Activated CD4-positive, CD25-positive, alpha-beta regulatory T cell (primary cell): ENCODE data around the gene EAF1.
"Not testable (repeated sequence)": the region's sequence is repeated elsewhere in the genome, so short reads cannot be mapped to it uniquely, and the experiment has no call there.

Experiments
- DNase-seq, 4 experiments: peaks; one replicate each; lab custom pipeline; 2025; lab: John Stamatoyannopoulos, UW

The EAF1 gene

GRCh38 chr3:15427182-15427880 is at the start of gene EAF1, which contains the start of gene METTL6:
Gene EAF1 (plus strand): TSS chr3:15427598. CDS start chr3:15427780, 182 bp downstream.
Gene METTL6 (minus strand): TSS chr3:15427544. CDS start chr3:15426511, 1,033 bp downstream.
- DNase-seq: peak; percentile 68 to 76 (median 74)

- DNase-seq: peak; percentile 77 to 87 (median 85)
Measured at GRCh38 chr3:15377961-15378791, 49.2 kb upstream of the EAF1 start.

- DNase-seq: no peak
Measured at GRCh38 chr3:15380980-15381890, 46.2 kb upstream of the EAF1 start.

- no peak for DNase-seq
Measured at GRCh38 chr3:15382405-15382923, 44.9 kb upstream of the EAF1 start.

GRCh38 chr3:15384510-15385237 is 42.7 kb upstream of the EAF1 start:
- DNase-seq: no peak

GRCh38 chr3:15385238-15385695 is 42.1 kb upstream of the EAF1 start:
- not testable (repeated sequence) for DNase-seq

- no peak for DNase-seq
Measured at GRCh38 chr3:15385901-15386653, 41.3 kb upstream of the EAF1 start.

GRCh38 chr3:15386654-15386955 is 40.8 kb upstream of the EAF1 start:
- not testable (repeated sequence) for DNase-seq

GRCh38 chr3:15387171-15387581 is 40.2 kb upstream of the EAF1 start:
- no peak for DNase-seq

- no peak for DNase-seq
Measured at GRCh38 chr3:15387735-15388134, 39.7 kb upstream of the EAF1 start.

- DNase-seq: not testable (repeated sequence)
Measured at GRCh38 chr3:15388335-15388734, 39.1 kb upstream of the EAF1 start.

- DNase-seq: no peak
Measured at GRCh38 chr3:15390460-15390859, 36.9 kb upstream of the EAF1 start.

- no peak for DNase-seq
Measured at GRCh38 chr3:15391007-15391406, 36.4 kb upstream of the EAF1 start.

GRCh38 chr3:15393252-15393651 is 34.1 kb upstream of the EAF1 start:
- DNase-seq: not testable (repeated sequence)

- DNase-seq: not testable (repeated sequence)
Measured at GRCh38 chr3:15398731-15399133, 28.7 kb upstream of the EAF1 start.

GRCh38 chr3:15399970-15400369 is 27.4 kb upstream of the EAF1 start:
- no peak for DNase-seq

- no peak for DNase-seq
Measured at GRCh38 chr3:15401936-15402335, 25.5 kb upstream of the EAF1 start.

- DNase-seq: no peak
Measured at GRCh38 chr3:15403495-15403894, 23.9 kb upstream of the EAF1 start.

- DNase-seq: no peak
Measured at GRCh38 chr3:15403965-15404364, 23.4 kb upstream of the EAF1 start.

GRCh38 chr3:15404767-15405166 is 22.6 kb upstream of the EAF1 start:
- DNase-seq: no peak
